ENCODE results near the gene RAB44. TPM values are rescaled to one million over a fixed set of nuclear protein-coding genes. Genes with fewer than 3 reads are reported as not detected.

The RAB44 gene
- total and polyA plus RNA-seq, 2 of the 13 experiments (the other 11 are each of a cell fraction or from before 2014, with no cell fraction given), result not detected

- TF ChIP-seq ZBTB33 (CRISPR knock-in tag; IDR thresholded peaks at IDR 0.05), result no peak
- TF ChIP-seq NRL (CRISPR knock-in tag; IDR thresholded peaks at IDR 0.05; ENCODE audit: borderline replicate concordance), result peak; percentile 91
- peak; percentile 85; the same call in 1 of the 2 replicates for TF ChIP-seq SMYD3 (CRISPR knock-in tag; IDR thresholded peaks at IDR 0.05)
- peak; percentile 50 for TF ChIP-seq GFI1 (CRISPR knock-in tag; IDR thresholded peaks at IDR 0.05; ENCODE audit: borderline replicate concordance)
- TF ChIP-seq ZNF781 (CRISPR knock-in tag; IDR thresholded peaks at IDR 0.05; ENCODE audit: borderline replicate concordance, not compliant biosample characterization), result peak; percentile 61
- TF ChIP-seq ZNF607 (CRISPR knock-in tag; IDR thresholded peaks at IDR 0.05; ENCODE audit: borderline replicate concordance), result peak; percentile 88
- TF ChIP-seq GABPB1 (CRISPR knock-in tag; IDR thresholded peaks at IDR 0.05), result peak; percentile 85
- TF ChIP-seq NR1H2 (CRISPR knock-in tag; IDR thresholded peaks at IDR 0.05; ENCODE audit: borderline replicate concordance, low read depth), result no peak
- TF ChIP-seq ZNF510 (CRISPR knock-in tag; IDR thresholded peaks at IDR 0.05; ENCODE audit: low read depth), result peak; percentile 72; the same call in 1 of the 2 replicates
- TF ChIP-seq TFAP4 (IDR thresholded peaks at IDR 0.05; ENCODE audit: borderline replicate concordance, low read depth), result peak; percentile 99
- no peak for TF ChIP-seq TEF (CRISPR knock-in tag; IDR thresholded peaks at IDR 0.05)
- TF ChIP-seq ZNF784 (CRISPR knock-in tag; IDR thresholded peaks at IDR 0.05; ENCODE audit: borderline replicate concordance), result peak; percentile 20; the same call in 1 of the 2 replicates
- TF ChIP-seq KDM3A (CRISPR knock-in tag; IDR thresholded peaks at IDR 0.05; ENCODE audit: low read depth), result no peak
- peak; percentile 84 for TF ChIP-seq MAX (IDR thresholded peaks at IDR 0.05)
- no peak for TF ChIP-seq PHB2 (IDR thresholded peaks at IDR 0.05; ENCODE audit: partially characterized antibody)
- TF ChIP-seq ZNF180 (CRISPR knock-in tag; IDR thresholded peaks at IDR 0.05; ENCODE audit: borderline replicate concordance, low read depth), result no peak
- 0 out of 2 replicates have a peak, but pooled peaks have one; percentile 67 for TF ChIP-seq TGIF2 (CRISPR knock-in tag; IDR thresholded peaks at IDR 0.05)
- peak; percentile 83 for TF ChIP-seq ZMYM4 (CRISPR knock-in tag; IDR thresholded peaks at IDR 0.05)
- no peak for TF ChIP-seq TCF7L2 (IDR thresholded peaks at IDR 0.05; ENCODE audit: low read depth, low read length)
- TF ChIP-seq MEIS1 (CRISPR knock-in tag; IDR thresholded peaks at IDR 0.05; ENCODE audit: borderline replicate concordance), result no peak
- no peak for TF ChIP-seq ADNP (CRISPR knock-in tag; IDR thresholded peaks at IDR 0.05)
- TF ChIP-seq FLYWCH1 (CRISPR knock-in tag; IDR thresholded peaks at IDR 0.05), result no peak
- peak; percentile 45; the same call in 1 of the 2 replicates for TF ChIP-seq FOXK1 (CRISPR knock-in tag; IDR thresholded peaks at IDR 0.05; ENCODE audit: borderline replicate concordance, low read depth)
- TF ChIP-seq ZNF275 (CRISPR knock-in tag; IDR thresholded peaks at IDR 0.05; ENCODE audit: borderline replicate concordance), result no peak
- peak; percentile 99 for TF ChIP-seq HNRNPK (IDR thresholded peaks at IDR 0.05; ENCODE audit: low read depth, low read length, poor library complexity, severe bottlenecking)
Observed at GRCh38 chr6:36678488-36679042, 19.1 kb upstream of the RAB44 start, which contains the start of gene CDKN1A (continued).
